H9 (cell line): ENCODE results near the gene ADAMTS6. TPM values are rescaled to one million over a fixed set of nuclear protein-coding genes. Genes with fewer than 3 reads are reported as not detected.

Source experiments
- DNase-seq: peaks from one replicate; pipeline ENCODE4 v3.0.0-alpha.2; 2017
- H2AFZ ChIP-seq: one replicate; pipeline ENCODE4 v1.6.1; 2013; ENCODE audit warnings: mild to moderate bottlenecking, low read length, control low read depth, moderate library complexity
- H2AK5ac ChIP-seq: 2 replicates; pipeline ENCODE4 v1.6.1; 2013; ENCODE audit warnings: low read length, control low read depth, mixed read lengths; ENCODE audit not compliant: insufficient read length
- H2BK120ac ChIP-seq: one replicate; pipeline ENCODE4 v1.6.1; 2013; ENCODE audit warnings: low read depth, mild to moderate bottlenecking, low read length, control low read depth, inconsistent platforms; ENCODE audit not compliant: poor library complexity, severe bottlenecking
- H2BK12ac ChIP-seq: 2 replicates; pipeline ENCODE4 v1.6.1; 2013; ENCODE audit warnings: low read length, control low read depth, mixed read lengths, low read depth; ENCODE audit not compliant: insufficient read length
- H2BK15ac ChIP-seq: 2 replicates; pipeline ENCODE4 v1.6.1; 2013; ENCODE audit warnings: low read depth, low read length, control low read depth
- H2BK20ac ChIP-seq: one replicate; pipeline ENCODE4 v1.6.1; 2013; ENCODE audit warnings: low read depth, mild to moderate bottlenecking, low read length, control low read depth, inconsistent platforms; ENCODE audit not compliant: poor library complexity, severe bottlenecking
- H2BK5ac ChIP-seq: 2 replicates; pipeline ENCODE4 v1.6.1; 2013; ENCODE audit warnings: low read length, control low read depth, mixed read lengths; ENCODE audit not compliant: insufficient read length
- H3K14ac ChIP-seq: 2 replicates; pipeline ENCODE4 v1.6.1; 2013; ENCODE audit warnings: low read length, control low read depth; ENCODE audit not compliant: insufficient read depth
- H3K18ac ChIP-seq: 2 replicates; pipeline ENCODE4 v1.6.1; 2013; ENCODE audit warnings: low read depth, mild to moderate bottlenecking, mixed read lengths, low read length, control low read depth; ENCODE audit not compliant: insufficient read length
- H3K23ac ChIP-seq: 2 replicates; pipeline ENCODE4 v1.6.1; 2013; ENCODE audit warnings: low read length, control low read depth, mixed read lengths, low read depth; ENCODE audit not compliant: insufficient read length
- H3K23me2 ChIP-seq: 2 replicates; pipeline ENCODE4 v1.6.1; 2013; ENCODE audit warnings: low read depth, mild to moderate bottlenecking, mixed read lengths, low read length, control low read depth; ENCODE audit not compliant: insufficient read length, poor library complexity, severe bottlenecking
- H3K27ac ChIP-seq: 2 replicates; pipeline ENCODE4 v1.5.1; 2013; ENCODE audit warnings: low read length, control low read depth, mixed read lengths, low read depth; ENCODE audit not compliant: insufficient read length
- H3K27me3 ChIP-seq: 2 replicates; pipeline ENCODE4 v1.6.1; 2013; ENCODE audit warnings: low read length, control low read depth, inconsistent platforms; ENCODE audit not compliant: insufficient read depth
- H3K4ac ChIP-seq: 2 replicates; pipeline ENCODE4 v1.6.1; 2013; ENCODE audit warnings: low read depth, mild to moderate bottlenecking, control low read depth, inconsistent platforms, low read length, moderate library complexity
- H3K4me1 ChIP-seq: 2 replicates; pipeline ENCODE4 v1.6.1; 2013; ENCODE audit warnings: low read length, control low read depth, inconsistent platforms; ENCODE audit not compliant: insufficient read depth
- H3K4me2 ChIP-seq: 2 replicates; pipeline ENCODE4 v1.6.1; 2013; ENCODE audit warnings: low read length, control low read depth, mixed read lengths; ENCODE audit not compliant: insufficient read length, insufficient read depth
- H3K56ac ChIP-seq: 2 replicates; pipeline ENCODE4 v1.6.1; 2013; ENCODE audit warnings: low read depth, mild to moderate bottlenecking, mixed read lengths, low read length, control low read depth; ENCODE audit not compliant: insufficient read length
- H3K79me1 ChIP-seq: 2 replicates; pipeline ENCODE4 v1.6.1; 2013; ENCODE audit warnings: low read depth, mild to moderate bottlenecking, moderate library complexity, low read length, control low read depth, inconsistent platforms; ENCODE audit not compliant: insufficient read depth, poor library complexity, severe bottlenecking
- H3K79me2 ChIP-seq: 2 replicates; pipeline ENCODE4 v1.6.1; 2013; ENCODE audit warnings: low read length, control low read depth, inconsistent platforms; ENCODE audit not compliant: insufficient read depth
- H3K9ac ChIP-seq: 2 replicates; pipeline ENCODE4 v1.6.1; 2013; ENCODE audit warnings: low read length, control low read depth, mixed read lengths; ENCODE audit not compliant: insufficient read length; ENCODE audit errors: extremely low read depth
- H3K9me3 ChIP-seq: one replicate; pipeline ENCODE4 v1.6.1; 2013; ENCODE audit warnings: low read depth, low read length, inconsistent platforms; ENCODE audit not compliant: control insufficient read depth
- H3T11ph ChIP-seq: one replicate; pipeline ENCODE4 v1.6.1; 2013; ENCODE audit warnings: mild to moderate bottlenecking, low read length, control low read depth, inconsistent platforms
- H4K20me1 ChIP-seq: one replicate; pipeline ENCODE4 v1.6.1; 2013; ENCODE audit not compliant: control insufficient read depth, insufficient read length, insufficient read depth
- H4K5ac ChIP-seq: 2 replicates; pipeline ENCODE4 v1.6.1; 2013; ENCODE audit warnings: low read depth, mild to moderate bottlenecking, mixed read lengths, low read length, control low read depth; ENCODE audit not compliant: insufficient read length
- H4K8ac ChIP-seq: replicated peaks from 2 replicates; pipeline ENCODE4 v1.6.1; 2013; ENCODE audit warnings: low read length, control low read depth, mixed read lengths, low read depth; ENCODE audit not compliant: insufficient read length
- H4K91ac ChIP-seq: 2 replicates; pipeline ENCODE4 v1.6.1; 2013; ENCODE audit warnings: low read depth, mild to moderate bottlenecking, moderate library complexity, mixed read lengths, low read length, control low read depth; ENCODE audit not compliant: insufficient read length
- H3K27ac Mint-ChIP-seq, 3 experiments: 2 replicates in 2 of 3; 3 replicates in 1 of 3; pipeline ENCODE4 v1.8.0; 2020 to 2021; ENCODE audit warnings: mixed read lengths in 3 of 3, mild to moderate bottlenecking in 1 of 3, moderate library complexity in 1 of 3
- H3K27me3 Mint-ChIP-seq: 2 replicates; pipeline ENCODE4 v1.8.0; 2021; ENCODE audit warnings: low read depth, mild to moderate bottlenecking, moderate library complexity, mixed read lengths
- H3K36me3 Mint-ChIP-seq, 3 experiments: 2 replicates in 2 of 3; 3 replicates in 1 of 3; pipeline ENCODE4 v1.8.0; 2020 to 2021; ENCODE audit warnings: low read depth in 3 of 3, mixed read lengths in 3 of 3; ENCODE audit not compliant: insufficient read depth in 1 of 3
- H3K4me1 Mint-ChIP-seq, 2 experiments: 2 replicates each; pipeline ENCODE4 v1.8.0; 2020; ENCODE audit warnings: mixed read lengths in 2 of 2
- H3K4me3 Mint-ChIP-seq, 2 experiments: 2 replicates in 1 of 2; 3 replicates in 1 of 2; pipeline ENCODE4 v1.8.0; 2020 to 2021; ENCODE audit warnings: mild to moderate bottlenecking in 2 of 2, mixed read lengths in 2 of 2, moderate library complexity in 1 of 2
- H3K9me3 Mint-ChIP-seq, 2 experiments: 2 replicates in 1 of 2; 3 replicates in 1 of 2; pipeline ENCODE4 v1.8.0; 2020; ENCODE audit warnings: mild to moderate bottlenecking in 2 of 2, mixed read lengths in 2 of 2, moderate library complexity in 1 of 2
- WGBS: extraction: QIAGEN DNeasy Blood & Tissue Kit; methylation state at CpG from one replicate; pipeline ENCODE4 v1.1.7; 2013; ENCODE audit warnings: missing lambda C conversion rate, low lambda C conversion rate, mixed read lengths; ENCODE audit not compliant: insufficient read length; ENCODE audit errors: extremely low coverage; 5-methylcytosine and 5-hydroxymethylcytosine counted together
- total RNA-seq: library from RNA; stranded (reverse); gene quantifications from 2 replicates; pipeline ENCODE4 v1.2.1, GENCODE V29; 2021
- TF ChIP-seq, protein P1 (sequence below): fragments of 200-600 bp; sonication (generic); conservative IDR thresholded peaks from 3 replicates; pipeline ENCODE4 v1.8.0; 2021; ENCODE audit warnings: antibody characterized with exemption, mild to moderate bottlenecking

Gene ADAMTS6
- total RNA-seq, 1 experiment from 2014 or later = 0.33 TPM

DNA sequence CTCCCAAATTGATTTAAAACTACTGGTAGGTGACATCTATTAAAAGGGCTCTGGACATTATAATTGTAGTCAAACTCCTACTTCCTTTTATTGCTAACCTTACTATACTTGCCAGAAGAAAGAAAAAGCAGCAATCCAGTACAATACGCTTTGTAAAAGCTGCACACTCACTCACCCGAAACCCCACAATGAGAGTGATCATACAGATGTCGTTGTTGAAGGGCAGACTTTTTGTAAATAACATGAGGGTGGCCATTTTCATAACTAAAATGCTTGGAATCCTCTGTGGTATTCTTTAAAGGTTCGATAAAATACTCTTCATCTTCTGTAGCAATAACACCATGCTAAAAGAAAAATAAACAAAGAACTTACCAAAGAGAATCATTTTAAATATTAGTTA, 21.7 kb downstream of the ADAMTS6 start:
- Histone ChIP-seq H3K56ac (no peak overlapping the region), H4K20me1 (no peaks in the 10 kb centered on the region), H3K4me1 (no peaks in the 10 kb centered on the region), H3K79me2 (no peaks in the 10 kb centered on the region), H4K91ac (no peak overlapping the region), H3K27me3 (no peaks in the 10 kb centered on the region), H3K27ac (no peak overlapping the region), H2BK20ac (no peak overlapping the region), H3K23me2 (no peaks in the 10 kb centered on the region), H2BK12ac (no peak overlapping the region), H4K5ac (no peak overlapping the region), H3K9ac (no peak overlapping the region), H2BK120ac (no peak overlapping the region), H3K9me3 (no peaks in the 10 kb centered on the region), H3K4ac (no peak overlapping the region), H3K18ac (no peak overlapping the region), H3K79me1 (no peaks in the 10 kb centered on the region), H4K8ac (no peak overlapping the region), H3K23ac (no peak overlapping the region), H2BK15ac (no peak overlapping the region), H3T11ph (no peak overlapping the region), H2BK5ac (no peak overlapping the region), H3K4me2 (no peak overlapping the region), H3K14ac (no peak overlapping the region), H2AK5ac (no peak overlapping the region), H2AFZ (no peak overlapping the region)
- no peak overlapping the region for H3K4me3 Mint-ChIP-seq
- no peak overlapping the region for H3K27ac Mint-ChIP-seq
- DNase-seq = no peak
- no peaks in the 10 kb centered on the region for H3K4me1 Mint-ChIP-seq
- TF ChIP-seq, protein P1, sequence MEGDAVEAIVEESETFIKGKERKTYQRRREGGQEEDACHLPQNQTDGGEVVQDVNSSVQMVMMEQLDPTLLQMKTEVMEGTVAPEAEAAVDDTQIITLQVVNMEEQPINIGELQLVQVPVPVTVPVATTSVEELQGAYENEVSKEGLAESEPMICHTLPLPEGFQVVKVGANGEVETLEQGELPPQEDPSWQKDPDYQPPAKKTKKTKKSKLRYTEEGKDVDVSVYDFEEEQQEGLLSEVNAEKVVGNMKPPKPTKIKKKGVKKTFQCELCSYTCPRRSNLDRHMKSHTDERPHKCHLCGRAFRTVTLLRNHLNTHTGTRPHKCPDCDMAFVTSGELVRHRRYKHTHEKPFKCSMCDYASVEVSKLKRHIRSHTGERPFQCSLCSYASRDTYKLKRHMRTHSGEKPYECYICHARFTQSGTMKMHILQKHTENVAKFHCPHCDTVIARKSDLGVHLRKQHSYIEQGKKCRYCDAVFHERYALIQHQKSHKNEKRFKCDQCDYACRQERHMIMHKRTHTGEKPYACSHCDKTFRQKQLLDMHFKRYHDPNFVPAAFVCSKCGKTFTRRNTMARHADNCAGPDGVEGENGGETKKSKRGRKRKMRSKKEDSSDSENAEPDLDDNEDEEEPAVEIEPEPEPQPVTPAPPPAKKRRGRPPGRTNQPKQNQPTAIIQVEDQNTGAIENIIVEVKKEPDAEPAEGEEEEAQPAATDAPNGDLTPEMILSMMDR = no peak
- H3K9me3 Mint-ChIP-seq = no peaks in the 10 kb centered on the region
- no CpG with 5 or more reads among the region's 4 CpGs for WGBS
- no peaks in the 10 kb centered on the region for H3K27me3 Mint-ChIP-seq
- H3K36me3 Mint-ChIP-seq = no peaks in the 10 kb centered on the region
